ENCODE measurements around the gene LRP1B.

The LRP1B gene

DNA sequence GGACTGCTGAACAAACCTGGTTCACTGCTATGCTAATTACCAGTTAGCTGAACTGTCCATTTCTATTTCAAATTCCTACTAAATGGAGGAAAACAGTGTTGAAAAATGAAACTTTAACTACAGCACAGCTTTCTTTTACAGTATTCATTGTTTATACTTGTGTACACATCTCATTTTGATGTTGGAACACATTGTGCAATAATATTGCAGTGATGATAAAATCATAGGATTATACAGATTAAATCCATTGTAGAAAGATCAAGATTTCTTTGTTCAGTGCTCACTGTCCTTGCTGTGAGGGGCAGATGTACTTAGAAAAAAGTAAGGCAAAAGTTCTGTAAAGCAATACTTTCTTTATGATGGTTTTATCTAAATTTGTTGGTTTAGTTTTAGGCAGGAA is 1055.1 kb downstream of the LRP1B start:
- Mint-ChIP-seq H3K4me1 (no peaks in the 10 kb centered on the region), H3K36me3 (no peaks in the 10 kb centered on the region), H3K27ac (no peak overlapping the region), H3K9me3 (no peaks in the 10 kb centered on the region), H3K27me3 (no peaks in the 10 kb centered on the region), H3K4me3 (no peak overlapping the region)

DNA sequence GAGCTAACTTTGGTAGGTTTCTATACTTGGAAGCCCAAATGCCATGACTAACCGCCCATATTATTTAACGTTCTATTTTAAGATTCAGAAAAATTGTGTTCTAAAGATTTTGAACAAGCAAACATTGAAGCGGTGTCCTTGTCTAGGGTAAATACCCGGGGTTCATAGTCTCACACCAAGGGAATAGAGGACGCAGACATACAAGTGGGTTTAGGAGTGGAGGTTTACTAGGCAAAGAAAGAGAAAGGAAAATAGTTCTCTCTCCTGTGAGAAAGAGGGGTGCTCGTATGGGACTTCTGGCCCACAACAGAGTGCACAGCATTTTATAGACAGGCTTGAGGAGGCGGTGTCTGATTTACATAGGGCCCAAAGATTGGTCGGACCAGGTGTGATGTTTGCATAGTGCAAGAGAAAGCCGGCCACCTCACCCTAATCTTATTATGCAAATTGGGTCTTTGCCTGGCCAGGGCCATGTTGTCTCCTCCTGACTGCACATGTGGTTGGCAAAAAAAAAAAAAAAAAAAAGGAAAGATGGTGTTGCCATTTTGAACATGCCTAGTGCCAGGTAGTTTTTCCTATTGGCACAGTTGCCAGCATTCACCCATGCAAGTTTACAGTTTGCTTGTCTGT is 1062.6 kb downstream of the LRP1B start:
- peaks cover 6% of the 10 kb centered on the region for H3K9me3 Mint-ChIP-seq
- no peaks in the 10 kb centered on the region for H3K36me3 Mint-ChIP-seq
- no peak overlapping the region for H3K4me3 Mint-ChIP-seq
- no peaks in the 10 kb centered on the region for H3K27me3 Mint-ChIP-seq
- no peaks in the 10 kb centered on the region for H3K4me1 Mint-ChIP-seq
- H3K27ac Mint-ChIP-seq = no peak overlapping the region

- no peak overlapping the region for H3K4me3 Mint-ChIP-seq
- no peaks in the 10 kb centered on the region for H3K27me3 Mint-ChIP-seq
- peaks cover 6% of the 10 kb centered on the region for H3K9me3 Mint-ChIP-seq
- H3K4me1 Mint-ChIP-seq = no peaks in the 10 kb centered on the region
- no peaks in the 10 kb centered on the region for H3K36me3 Mint-ChIP-seq
- H3K27ac Mint-ChIP-seq = no peak overlapping the region
Observed at GRCh38 chr2:141065042-141065441, 1065.8 kb downstream of the LRP1B start.

DNA sequence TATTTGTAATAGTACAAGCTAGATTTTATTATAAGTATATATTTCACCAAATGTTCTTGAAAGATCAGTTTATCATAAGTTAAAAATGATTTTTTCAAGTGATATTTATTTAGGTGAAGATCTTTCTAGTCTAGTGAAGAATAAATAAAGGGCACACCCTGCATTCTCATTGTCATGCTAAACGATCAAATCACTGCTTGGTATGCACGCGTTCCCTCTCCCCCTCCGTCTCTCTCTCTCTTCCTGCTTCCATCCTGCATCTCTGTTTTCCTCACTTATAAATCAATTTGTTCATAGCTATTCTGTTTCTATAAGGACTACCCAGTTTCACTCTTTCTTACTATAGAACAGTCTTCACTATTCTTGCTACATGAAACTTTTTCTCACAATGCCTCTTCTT is 1067.4 kb downstream of the LRP1B start:
- Mint-ChIP-seq H3K4me3 (no peak overlapping the region), H3K27me3 (no peaks in the 10 kb centered on the region), H3K36me3 (no peaks in the 10 kb centered on the region), H3K9me3 (peaks cover 6% of the 10 kb centered on the region), H3K27ac (no peak overlapping the region), H3K4me1 (no peaks in the 10 kb centered on the region)

- H3K4me1 Mint-ChIP-seq = no peaks in the 10 kb centered on the region
- H3K9me3 Mint-ChIP-seq = peaks cover 6% of the 10 kb centered on the region
- no peaks in the 10 kb centered on the region for H3K36me3 Mint-ChIP-seq
- no peak overlapping the region for H3K4me3 Mint-ChIP-seq
- H3K27ac Mint-ChIP-seq = no peak overlapping the region
- H3K27me3 Mint-ChIP-seq = no peaks in the 10 kb centered on the region
Observed at GRCh38 chr2:141062443-141062842, 1068.4 kb downstream of the LRP1B start.

GRCh38 chr2:141062031-141062430 is 1068.8 kb downstream of the LRP1B start:
- H3K4me3 Mint-ChIP-seq = no peak overlapping the region

GRCh38 chr2:141058556-141058955 is 1072.3 kb downstream of the LRP1B start:
- H3K9me3 Mint-ChIP-seq = no peaks in the 10 kb centered on the region
- no peaks in the 10 kb centered on the region for H3K4me1 Mint-ChIP-seq
- H3K27ac Mint-ChIP-seq = no peak overlapping the region
- no peak overlapping the region for H3K4me3 Mint-ChIP-seq
- no peaks in the 10 kb centered on the region for H3K27me3 Mint-ChIP-seq
- no peaks in the 10 kb centered on the region for H3K36me3 Mint-ChIP-seq

More at GRCh38 chr2:141062031-141062430, 1068.8 kb downstream of the LRP1B start:
- Mint-ChIP-seq H3K27ac (no peak overlapping the region), H3K27me3 (no peaks in the 10 kb centered on the region), H3K9me3 (peaks cover 6% of the 10 kb centered on the region), H3K4me1 (no peaks in the 10 kb centered on the region), H3K36me3 (no peaks in the 10 kb centered on the region)

GRCh38 chr2:141055531-141055930 is 1075.3 kb downstream of the LRP1B start:
- H3K9me3 Mint-ChIP-seq = no peaks in the 10 kb centered on the region

GRCh38 chr2:141048951-141049350 is 1081.9 kb downstream of the LRP1B start:
- Mint-ChIP-seq H3K27me3 (no peaks in the 10 kb centered on the region), H3K27ac (no peak overlapping the region), H3K36me3 (no peaks in the 10 kb centered on the region), H3K9me3 (peaks cover 6% of the 10 kb centered on the region), H3K4me1 (no peaks in the 10 kb centered on the region), H3K4me3 (no peak overlapping the region)

More at GRCh38 chr2:141055531-141055930, 1075.3 kb downstream of the LRP1B start:
- Mint-ChIP-seq H3K27me3 (no peaks in the 10 kb centered on the region), H3K4me3 (no peak overlapping the region), H3K27ac (no peak overlapping the region), H3K36me3 (no peaks in the 10 kb centered on the region), H3K4me1 (no peaks in the 10 kb centered on the region)

- H3K4me3 Mint-ChIP-seq = no peak overlapping the region
Observed at GRCh38 chr2:141041281-141041680, 1089.5 kb downstream of the LRP1B start.

DNA sequence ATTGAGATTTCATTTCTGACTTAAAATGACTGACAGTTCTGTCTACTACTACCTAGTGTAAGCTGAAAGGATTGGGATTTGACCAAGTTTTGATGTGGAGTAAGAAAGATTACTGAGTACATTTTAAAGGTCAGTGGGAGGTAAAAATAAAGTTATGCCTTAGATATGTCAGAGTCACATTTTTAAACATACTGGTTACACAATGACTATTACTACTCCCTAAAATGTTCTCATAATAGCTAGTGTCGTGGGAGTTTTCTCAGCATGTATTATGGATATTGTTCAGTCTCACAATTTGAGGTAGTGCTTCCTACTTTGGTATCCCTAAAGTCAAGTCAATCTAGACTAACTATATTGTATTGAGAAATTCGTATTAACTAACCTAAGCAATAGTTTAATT is 1092.5 kb downstream of the LRP1B start:
- no peak overlapping the region for H3K4me3 Mint-ChIP-seq
- H3K4me1 Mint-ChIP-seq = no peaks in the 10 kb centered on the region
- H3K36me3 Mint-ChIP-seq = no peaks in the 10 kb centered on the region
- no peaks in the 10 kb centered on the region for H3K27me3 Mint-ChIP-seq
- no peak overlapping the region for H3K27ac Mint-ChIP-seq
- no peaks in the 10 kb centered on the region for H3K9me3 Mint-ChIP-seq

More at GRCh38 chr2:141041281-141041680, 1089.5 kb downstream of the LRP1B start:
- Mint-ChIP-seq H3K27me3 (no peaks in the 10 kb centered on the region), H3K27ac (no peak overlapping the region), H3K4me1 (no peaks in the 10 kb centered on the region), H3K9me3 (no peaks in the 10 kb centered on the region), H3K36me3 (no peaks in the 10 kb centered on the region)

DNA sequence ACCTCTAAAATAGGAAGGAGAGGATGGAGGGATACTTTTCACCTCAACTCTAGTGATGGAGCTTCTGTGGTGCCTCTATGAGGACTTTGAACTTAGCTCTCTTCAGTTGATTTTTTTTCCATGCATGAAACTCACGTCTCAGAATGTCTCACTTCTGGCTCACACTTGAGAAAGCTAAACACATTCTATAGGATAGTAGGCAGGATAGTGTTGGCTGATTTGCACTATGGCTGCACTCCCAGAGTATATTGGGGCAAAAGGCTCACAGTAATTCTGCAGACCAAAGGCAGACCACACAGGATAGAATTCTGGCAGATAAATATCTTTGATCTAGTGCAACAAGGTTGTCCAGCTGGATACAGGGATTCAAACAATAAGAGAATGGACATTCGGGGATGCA is 1093.5 kb downstream of the LRP1B start:
- no peaks in the 10 kb centered on the region for H3K9me3 Mint-ChIP-seq

GRCh38 chr2:141035846-141036420 is 1094.9 kb downstream of the LRP1B start:
- Mint-ChIP-seq H3K4me3 (no peak overlapping the region), H3K4me1 (no peaks in the 10 kb centered on the region), H3K9me3 (no peaks in the 10 kb centered on the region), H3K27ac (no peak overlapping the region), H3K36me3 (no peaks in the 10 kb centered on the region), H3K27me3 (no peaks in the 10 kb centered on the region)

More for the DNA sequence above, 1093.5 kb downstream of the LRP1B start:
- no peaks in the 10 kb centered on the region for H3K36me3 Mint-ChIP-seq
- no peak overlapping the region for H3K27ac Mint-ChIP-seq
- no peak overlapping the region for H3K4me3 Mint-ChIP-seq
- no peaks in the 10 kb centered on the region for H3K4me1 Mint-ChIP-seq
- H3K27me3 Mint-ChIP-seq = no peaks in the 10 kb centered on the region

GRCh38 chr2:141029428-141030078 is 1101.3 kb downstream of the LRP1B start:
- no peak overlapping the region for H3K4me3 Mint-ChIP-seq
- no peak overlapping the region for H3K27ac Mint-ChIP-seq
- H3K36me3 Mint-ChIP-seq = no peaks in the 10 kb centered on the region
- H3K4me1 Mint-ChIP-seq = no peaks in the 10 kb centered on the region
- H3K9me3 Mint-ChIP-seq = no peaks in the 10 kb centered on the region
- no peaks in the 10 kb centered on the region for H3K27me3 Mint-ChIP-seq

GRCh38 chr2:141027221-141027620 is 1103.6 kb downstream of the LRP1B start:
- Mint-ChIP-seq H3K36me3 (no peaks in the 10 kb centered on the region), H3K4me3 (no peak overlapping the region), H3K4me1 (no peaks in the 10 kb centered on the region), H3K9me3 (no peaks in the 10 kb centered on the region), H3K27me3 (no peaks in the 10 kb centered on the region), H3K27ac (no peak overlapping the region)

GRCh38 chr2:141021611-141022010 is 1109.2 kb downstream of the LRP1B start:
- Mint-ChIP-seq H3K27me3 (no peaks in the 10 kb centered on the region), H3K36me3 (no peaks in the 10 kb centered on the region), H3K4me3 (no peak overlapping the region), H3K4me1 (no peaks in the 10 kb centered on the region), H3K9me3 (no peaks in the 10 kb centered on the region), H3K27ac (no peak overlapping the region)
